A549 (cell line): ENCODE data around the gene CACFD1. TPM values are rescaled to one million over a fixed set of nuclear protein-coding genes. Genes with fewer than 3 reads are reported as not detected.

Source experiments
- ATAC-seq, 2 experiments: fragments of 200-7000 bp in 1 of 2; fragments of >200 bp in 1 of 2; cut with Nextera tagmentation in 1 of 2; cut with Tn5 transposase in 1 of 2; 3 replicates each; pipeline versions ENCODE4 v1.8.0 to v1.9.1; 2018 to 2020; ENCODE audit warnings: mild to moderate bottlenecking in 1 of 2, moderate library complexity in 1 of 2
- CTCF ChIA-PET: fragments of 300-600 bp; sonication (Branson Sonifier 250); formaldehyde crosslinking; extraction: SDS; loops from one replicate; lab custom pipeline; 2021; ENCODE audit warnings: antibody characterized with exemption, inconsistent platforms; lab: Yijun Ruan, JAX
- POLR2A ChIA-PET: fragments of 350-600 bp; formaldehyde crosslinking; extraction: SDS; loops from one replicate; lab custom pipeline; 2021; ENCODE audit warnings: antibody characterized with exemption, inconsistent platforms; lab: Yijun Ruan, JAX
- DNase-seq, 2 experiments: peaks; one replicate each; pipeline versions ENCODE4 v3.0.0 to v3.0.0-alpha.2; 2011 to 2016; ENCODE audit warnings: low read depth in 1 of 2, low spot score in 1 of 2
- FAIRE-seq: peaks from 2 replicates; lab custom pipeline; 2011; peaks lifted over from hg19 to GRCh38; lab: Jason Lieb, UNC
- H3K27ac ChIP-seq, 2 experiments: fragments of >200 bp; sonication (Bioruptor Twin); formaldehyde crosslinking; 3 replicates each; pipeline ENCODE4 v1.5.1; 2016 to 2017
- H3K4me1 ChIP-seq: fragments of >200 bp; sonication (Bioruptor Twin); formaldehyde crosslinking; 3 replicates; pipeline ENCODE4 v1.6.1; 2016
- H3K4me2 ChIP-seq: fragments of >200 bp; sonication (Bioruptor Twin); formaldehyde crosslinking; 3 replicates; pipeline ENCODE4 v1.6.1; 2016
- H3K4me3 ChIP-seq: fragments of >200 bp; sonication (Bioruptor Twin); formaldehyde crosslinking; 3 replicates; pipeline ENCODE4 v1.5.1; 2016
- H3K9me3 ChIP-seq: fragments of >200 bp; sonication (Bioruptor Twin); formaldehyde crosslinking; 3 replicates; pipeline ENCODE4 v1.6.1; 2016
- EP300 ChIP-seq, 2 experiments: fragments of >200 bp; sonication (Bioruptor Twin); formaldehyde crosslinking; IDR thresholded peaks; 2 replicates in 1 of 2; 3 replicates in 1 of 2; pipeline ENCODE4 v1.6.1; 2016 to 2017
- ESRRA ChIP-seq: fragments of 150-350 bp; IDR thresholded peaks from 2 replicates; pipeline ENCODE4 v1.6.1; 2014; ENCODE audit warnings: mild to moderate bottlenecking, low read length, borderline replicate concordance
- FOSB ChIP-seq: fragments of 250-450 bp; sonication (Bioruptor Pico); IDR thresholded peaks from 2 replicates; pipeline ENCODE4 v1.5.0; 2020; ENCODE audit warnings: mild to moderate bottlenecking, moderate library complexity
- HDAC2 ChIP-seq: fragments of 200-600 bp; sonication (generic); IDR thresholded peaks from 2 replicates; pipeline ENCODE4 v1.6.1; 2016
- MAFK ChIP-seq: fragments of 450-650 bp; IDR thresholded peaks from 2 replicates; pipeline ENCODE4 v1.6.1; 2014; ENCODE audit not compliant: partially characterized antibody
- MAZ ChIP-seq: fragments of 150-350 bp; IDR thresholded peaks from 2 replicates; pipeline ENCODE4 v1.6.1; 2014; ENCODE audit warnings: antibody characterized with exemption, low read depth, low read length, borderline replicate concordance
- MYC ChIP-seq: IDR thresholded peaks from 2 replicates; pipeline ENCODE4 v1.6.1; 2012; ENCODE audit warnings: mild to moderate bottlenecking, inconsistent platforms, low read length, improper control_type of control experiment, borderline replicate concordance
- NFE2L2 ChIP-seq: fragments of 150-350 bp; conservative IDR thresholded peaks from 2 replicates; pipeline ENCODE4 v1.6.1; 2014; ENCODE audit warnings: low read length
- NR3C1 ChIP-seq: fragments of >200 bp; sonication (Bioruptor Twin); formaldehyde crosslinking; IDR thresholded peaks from 3 replicates; pipeline ENCODE4 v1.6.1; 2017
- RAD21 ChIP-seq, 2 experiments: fragments of >200 bp in 1 of 2; sonication (Bioruptor Twin) in 1 of 2; formaldehyde crosslinking in 1 of 2; IDR thresholded peaks in 1 of 2; conservative IDR thresholded peaks in 1 of 2; 2 replicates in 1 of 2; 3 replicates in 1 of 2; pipeline ENCODE4 v1.6.1; 2012 to 2018; ENCODE audit warnings: inconsistent platforms in 1 of 2
- RCOR1 ChIP-seq: fragments of 150-350 bp; IDR thresholded peaks from 2 replicates; pipeline ENCODE4 v1.6.1; 2014; ENCODE audit warnings: antibody characterized with exemption, low read length, low read depth
- RNF2 ChIP-seq: fragments of 200-600 bp; sonication (generic); IDR thresholded peaks from 2 replicates; pipeline ENCODE4 v1.6.1; 2016; ENCODE audit warnings: low read depth, mild to moderate bottlenecking, antibody characterized with exemption, moderate library complexity, borderline replicate concordance
- SMC3 ChIP-seq: fragments of >200 bp; sonication (Bioruptor Twin); formaldehyde crosslinking; IDR thresholded peaks from 3 replicates; pipeline ENCODE4 v1.6.1; 2018; ENCODE audit warnings: inconsistent platforms
- SREBF2 ChIP-seq: fragments of 450-650 bp; IDR thresholded peaks from 2 replicates; pipeline ENCODE4 v1.6.1; 2014; ENCODE audit warnings: mild to moderate bottlenecking, moderate library complexity
- ZFP36 ChIP-seq: fragments of 450-650 bp; IDR thresholded peaks from 2 replicates; pipeline ENCODE4 v1.6.1; 2014; ENCODE audit warnings: borderline replicate concordance; ENCODE audit not compliant: partially characterized antibody
- ZNF302 ChIP-seq: fragments of 250-450 bp; sonication (Bioruptor Pico); IDR thresholded peaks from 2 replicates; pipeline ENCODE4 v1.9.0; 2021; ENCODE audit warnings: inconsistent platforms, mild to moderate bottlenecking, moderate library complexity
- ZSCAN20 ChIP-seq: fragments of 250-450 bp; sonication (Bioruptor Pico); IDR thresholded peaks from 2 replicates; pipeline ENCODE4 v1.8.0; 2022; ENCODE audit warnings: mild to moderate bottlenecking, moderate library complexity
- WGBS: methylation state at CpG from one replicate; pipeline ENCODE4 v1.1.6; 2017; ENCODE audit errors: missing lambda C conversion rate; 5-methylcytosine and 5-hydroxymethylcytosine counted together
- polyA plus RNA-seq, 4 experiments: library from polyadenylated mRNA; depleted of rRNA in 3 of 4; stranded (reverse); fragments of >200 nt; fragmentation: RNase III in 1 of 4; extraction: RNeasy Plus Mini Kit Qiagen cat#74134 plus additional on column Dnase treatment in 1 of 4; gene quantifications; 2 replicates in 3 of 4; 3 replicates in 1 of 4; pipeline ENCODE4 v1.2.3, GENCODE V29; 2011 to 2017
- TF ChIP-seq, protein P1 (sequence below): fragments of 250-450 bp; sonication (Bioruptor Pico); IDR thresholded peaks from 2 replicates; pipeline ENCODE4 v1.5.0; 2020; ENCODE audit warnings: low read depth, mild to moderate bottlenecking, moderate library complexity
- TF ChIP-seq, protein P2 (sequence below): fragments of >200 bp; sonication (Bioruptor Twin); formaldehyde crosslinking; IDR thresholded peaks from 2 replicates; pipeline ENCODE4 v1.6.1; 2016
- TF ChIP-seq, protein P3 (sequence below): fragments of >200 bp; sonication (Bioruptor Twin); formaldehyde crosslinking; IDR thresholded peaks from 3 replicates; pipeline ENCODE4 v1.5.1; 2016
- TF ChIP-seq, protein P4 (sequence below): IDR thresholded peaks from 2 replicates; pipeline ENCODE4 v1.6.1; 2012
- TF ChIP-seq, protein P5 (sequence below): fragments of 150-350 bp; IDR thresholded peaks from 2 replicates; pipeline ENCODE4 v1.6.1; 2014; ENCODE audit warnings: low read depth, mild to moderate bottlenecking, low read length
- TF ChIP-seq, protein P6 (sequence below): IDR thresholded peaks from 2 replicates; pipeline ENCODE4 v1.6.1; 2012
- TF ChIP-seq, protein P7 (sequence below): fragments of 450-650 bp; IDR thresholded peaks from 2 replicates; pipeline ENCODE4 v1.6.1; 2014; ENCODE audit warnings: antibody characterized with exemption

CACFD1 gene
- polyA plus RNA-seq, 2 of the 4 experiments (the other 2 are of a cell fraction) = 5.0 to 8.0 TPM

DNA sequence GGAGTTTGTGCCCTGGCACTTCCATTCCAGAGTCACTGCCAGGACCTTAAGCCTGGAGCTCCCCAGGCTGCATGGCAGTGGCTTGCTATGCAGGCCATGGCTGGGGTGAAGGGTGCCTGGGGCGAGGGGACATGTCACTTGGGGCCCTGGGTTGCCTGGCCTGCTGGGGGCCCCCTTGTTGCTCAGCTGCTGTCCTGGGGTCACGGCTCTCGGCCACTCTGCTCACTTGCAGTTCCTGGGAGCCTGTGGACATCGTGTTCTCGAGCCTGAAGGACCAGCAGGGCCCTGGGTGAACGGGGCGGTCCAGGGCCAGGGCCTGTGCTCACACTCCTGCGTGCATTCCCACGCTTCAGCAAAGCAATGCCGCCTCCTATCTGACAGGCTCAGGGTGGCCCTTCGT is 33.6 kb downstream of the CACFD1 start:
- H3K9me3 ChIP-seq = no peaks in the 10 kb centered on the region
- DNase-seq (no peak), ATAC-seq (no peak), FAIRE-seq (no peak)
- H3K27ac ChIP-seq = no peak overlapping the region
- CTCF ChIA-PET = interaction anchor here (1.4 to 2.2 kb wide), 2 partner anchors 8 to 306 kb away, joined by 6 to 7 read pairs; no protein-coding TSS in a partner anchor
- TF ChIP-seq RCOR1 (no peak), NR3C1 (no peak), HDAC2 (no peak), ZFP36 (no peak), EP300 (IDR thresholded peaks at IDR 0.05) (no peak), RAD21 (conservative IDR thresholded peaks at IDR 0.05 in 1 of 2, IDR thresholded peaks at IDR 0.05 in 1 of 2) (no peak), RNF2 (no peak), MAFK (no peak), FOSB (no peak), NFE2L2 (no peak), ESRRA (no peak), SREBF2 (no peak), ZSCAN20 (no peak), MYC (no peak), ZNF302 (no peak)
- TF ChIP-seq, protein P1, sequence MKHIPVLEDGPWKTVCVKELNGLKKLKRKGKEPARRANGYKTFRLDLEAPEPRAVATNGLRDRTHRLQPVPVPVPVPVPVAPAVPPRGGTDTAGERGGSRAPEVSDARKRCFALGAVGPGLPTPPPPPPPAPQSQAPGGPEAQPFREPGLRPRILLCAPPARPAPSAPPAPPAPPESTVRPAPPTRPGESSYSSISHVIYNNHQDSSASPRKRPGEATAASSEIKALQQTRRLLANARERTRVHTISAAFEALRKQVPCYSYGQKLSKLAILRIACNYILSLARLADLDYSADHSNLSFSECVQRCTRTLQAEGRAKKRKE (CRISPR knock-in tag) = no peak
- TF ChIP-seq, protein P2, sequence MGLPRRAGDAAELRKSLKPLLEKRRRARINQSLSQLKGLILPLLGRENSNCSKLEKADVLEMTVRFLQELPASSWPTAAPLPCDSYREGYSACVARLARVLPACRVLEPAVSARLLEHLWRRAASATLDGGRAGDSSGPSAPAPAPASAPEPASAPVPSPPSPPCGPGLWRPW = no peak
- TF ChIP-seq, protein P3, sequence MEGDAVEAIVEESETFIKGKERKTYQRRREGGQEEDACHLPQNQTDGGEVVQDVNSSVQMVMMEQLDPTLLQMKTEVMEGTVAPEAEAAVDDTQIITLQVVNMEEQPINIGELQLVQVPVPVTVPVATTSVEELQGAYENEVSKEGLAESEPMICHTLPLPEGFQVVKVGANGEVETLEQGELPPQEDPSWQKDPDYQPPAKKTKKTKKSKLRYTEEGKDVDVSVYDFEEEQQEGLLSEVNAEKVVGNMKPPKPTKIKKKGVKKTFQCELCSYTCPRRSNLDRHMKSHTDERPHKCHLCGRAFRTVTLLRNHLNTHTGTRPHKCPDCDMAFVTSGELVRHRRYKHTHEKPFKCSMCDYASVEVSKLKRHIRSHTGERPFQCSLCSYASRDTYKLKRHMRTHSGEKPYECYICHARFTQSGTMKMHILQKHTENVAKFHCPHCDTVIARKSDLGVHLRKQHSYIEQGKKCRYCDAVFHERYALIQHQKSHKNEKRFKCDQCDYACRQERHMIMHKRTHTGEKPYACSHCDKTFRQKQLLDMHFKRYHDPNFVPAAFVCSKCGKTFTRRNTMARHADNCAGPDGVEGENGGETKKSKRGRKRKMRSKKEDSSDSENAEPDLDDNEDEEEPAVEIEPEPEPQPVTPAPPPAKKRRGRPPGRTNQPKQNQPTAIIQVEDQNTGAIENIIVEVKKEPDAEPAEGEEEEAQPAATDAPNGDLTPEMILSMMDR = no peak
- TF ChIP-seq, protein P4, sequence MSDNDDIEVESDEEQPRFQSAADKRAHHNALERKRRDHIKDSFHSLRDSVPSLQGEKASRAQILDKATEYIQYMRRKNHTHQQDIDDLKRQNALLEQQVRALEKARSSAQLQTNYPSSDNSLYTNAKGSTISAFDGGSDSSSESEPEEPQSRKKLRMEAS = no peak
- TF ChIP-seq, protein P5, sequence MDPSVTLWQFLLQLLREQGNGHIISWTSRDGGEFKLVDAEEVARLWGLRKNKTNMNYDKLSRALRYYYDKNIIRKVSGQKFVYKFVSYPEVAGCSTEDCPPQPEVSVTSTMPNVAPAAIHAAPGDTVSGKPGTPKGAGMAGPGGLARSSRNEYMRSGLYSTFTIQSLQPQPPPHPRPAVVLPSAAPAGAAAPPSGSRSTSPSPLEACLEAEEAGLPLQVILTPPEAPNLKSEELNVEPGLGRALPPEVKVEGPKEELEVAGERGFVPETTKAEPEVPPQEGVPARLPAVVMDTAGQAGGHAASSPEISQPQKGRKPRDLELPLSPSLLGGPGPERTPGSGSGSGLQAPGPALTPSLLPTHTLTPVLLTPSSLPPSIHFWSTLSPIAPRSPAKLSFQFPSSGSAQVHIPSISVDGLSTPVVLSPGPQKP = no peak
- no peaks in the 10 kb centered on the region for H3K4me1 ChIP-seq
- 63% methylated on average over 9 of the region's 11 CpGs for WGBS
- H3K4me3 ChIP-seq = no peak overlapping the region
- no peak overlapping the region for H3K4me2 ChIP-seq
- POLR2A ChIA-PET = no interaction called here

DNA sequence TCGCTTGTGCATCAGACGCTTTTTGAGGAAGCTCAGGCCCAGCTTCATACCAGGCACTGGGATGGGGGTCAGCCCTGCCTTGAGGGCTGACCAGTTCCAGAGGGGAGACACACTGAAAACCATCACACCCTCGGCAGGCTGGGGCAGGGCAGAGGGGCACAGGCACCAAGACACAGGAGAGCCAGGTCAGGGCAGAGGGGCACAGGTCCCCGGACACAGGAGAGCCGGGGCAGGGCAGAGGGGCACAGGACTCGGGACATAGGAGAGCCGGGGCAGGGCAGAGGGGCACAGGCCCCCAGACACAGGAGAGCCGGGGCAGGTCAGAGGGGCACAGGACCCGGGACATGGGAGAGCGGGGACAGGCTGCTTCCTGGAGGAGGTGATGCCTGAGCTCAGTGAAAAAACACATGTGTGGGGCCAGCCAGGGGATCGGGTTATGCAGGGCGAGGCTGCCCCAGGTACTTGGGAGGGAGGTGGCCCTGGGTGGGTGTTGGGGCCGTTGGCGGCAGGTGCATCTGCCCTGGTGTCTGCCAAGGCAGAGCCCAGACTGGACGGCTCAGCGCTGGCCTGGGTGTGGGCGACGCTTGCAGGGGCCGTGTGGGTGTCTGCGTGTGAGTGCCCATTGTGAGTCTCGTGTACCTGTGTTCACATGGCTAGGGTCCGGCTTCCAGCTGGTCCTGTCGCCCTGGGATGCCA is 34.2 kb downstream of the CACFD1 start:
- CTCF ChIA-PET = interaction anchor here (0.6 to 2.2 kb wide), 4 partner anchors 9 to 308 kb away, joined by 3 to 7 read pairs (median 6); no protein-coding TSS in a partner anchor
- 64% methylated on average over 22 of the region's 23 CpGs for WGBS
- H3K27ac ChIP-seq = no peak overlapping the region
- FAIRE-seq (no peak), DNase-seq (no peak), ATAC-seq (no peak)
- H3K4me3 ChIP-seq = no peak overlapping the region
- TF ChIP-seq, protein P6, sequence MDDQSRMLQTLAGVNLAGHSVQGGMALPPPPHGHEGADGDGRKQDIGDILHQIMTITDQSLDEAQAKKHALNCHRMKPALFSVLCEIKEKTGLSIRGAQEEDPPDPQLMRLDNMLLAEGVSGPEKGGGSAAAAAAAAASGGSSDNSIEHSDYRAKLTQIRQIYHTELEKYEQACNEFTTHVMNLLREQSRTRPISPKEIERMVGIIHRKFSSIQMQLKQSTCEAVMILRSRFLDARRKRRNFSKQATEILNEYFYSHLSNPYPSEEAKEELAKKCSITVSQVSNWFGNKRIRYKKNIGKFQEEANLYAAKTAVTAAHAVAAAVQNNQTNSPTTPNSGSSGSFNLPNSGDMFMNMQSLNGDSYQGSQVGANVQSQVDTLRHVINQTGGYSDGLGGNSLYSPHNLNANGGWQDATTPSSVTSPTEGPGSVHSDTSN = no peak
- TF ChIP-seq, protein P7, sequence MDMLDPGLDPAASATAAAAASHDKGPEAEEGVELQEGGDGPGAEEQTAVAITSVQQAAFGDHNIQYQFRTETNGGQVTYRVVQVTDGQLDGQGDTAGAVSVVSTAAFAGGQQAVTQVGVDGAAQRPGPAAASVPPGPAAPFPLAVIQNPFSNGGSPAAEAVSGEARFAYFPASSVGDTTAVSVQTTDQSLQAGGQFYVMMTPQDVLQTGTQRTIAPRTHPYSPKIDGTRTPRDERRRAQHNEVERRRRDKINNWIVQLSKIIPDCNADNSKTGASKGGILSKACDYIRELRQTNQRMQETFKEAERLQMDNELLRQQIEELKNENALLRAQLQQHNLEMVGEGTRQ = no peak
- TF ChIP-seq SMC3 (no peak), MAZ (no peak)
- no peaks in the 10 kb centered on the region for H3K4me1 ChIP-seq
- H3K9me3 ChIP-seq = no peaks in the 10 kb centered on the region
- POLR2A ChIA-PET = no interaction called here
- H3K4me2 ChIP-seq = no peak overlapping the region
